LNCaP clone FGC (cell line): Measurements from ENCODE around the gene RSPH1.

Experiments used
- DNase-seq: peaks from one replicate; pipeline ENCODE4 v3.0.0-alpha.2; 2011; ENCODE audit warnings: low read depth
- H3K4me3 ChIP-seq: 2 replicates; pipeline ENCODE4 v1.5.1; 2011; ENCODE audit warnings: mild to moderate bottlenecking, low read depth, low read length, control low read depth
- CTCF ChIP-seq: IDR thresholded peaks from 2 replicates; pipeline ENCODE4 v1.5.1; 2012; ENCODE audit warnings: mild to moderate bottlenecking; ENCODE audit not compliant: control insufficient read depth, insufficient read depth; ENCODE audit errors: extremely low read depth

The RSPH1 gene

DNA sequence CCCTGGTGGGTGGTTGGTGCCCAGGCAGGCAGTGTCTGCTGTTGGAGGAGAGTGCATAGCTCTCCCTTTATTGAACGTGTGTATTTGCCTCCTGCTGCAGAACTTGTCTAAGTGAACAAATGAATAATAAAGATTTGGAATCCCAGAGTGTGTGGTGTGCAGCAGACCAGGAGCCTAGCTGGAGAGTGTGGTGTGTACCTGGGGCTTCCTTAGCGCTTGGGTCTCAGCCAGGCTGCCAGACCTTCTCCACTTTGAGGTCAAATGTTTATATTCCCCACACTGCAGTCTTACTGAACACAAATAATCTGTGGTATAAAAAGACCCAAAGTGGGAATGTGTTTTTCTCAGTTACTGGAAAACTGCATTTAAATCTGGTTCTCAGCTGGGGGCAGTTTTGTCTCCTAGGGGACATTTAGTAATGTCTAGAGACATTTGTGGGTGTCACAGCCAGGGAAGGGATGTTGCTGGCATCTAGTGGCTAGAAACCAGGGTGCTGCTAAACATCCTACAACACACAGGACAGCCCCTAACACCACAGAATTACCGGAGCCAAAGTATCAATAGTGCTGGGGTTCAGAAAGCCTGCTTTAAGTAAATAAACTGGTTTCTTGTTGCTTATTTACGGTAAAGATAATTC lies 41.2 kb upstream of the RSPH1 start:
- no peak overlapping the region for H3K4me3 ChIP-seq
- peak; percentile 62 for TF ChIP-seq CTCF
- DNase-seq = no peak

- no peak for TF ChIP-seq CTCF
- DNase-seq = no peak
- H3K4me3 ChIP-seq = no peak overlapping the region
These were observed 40.6 kb upstream of the RSPH1 start for GRCh38 chr21:42536601-42537000.

GRCh38 chr21:42535602-42536171 lies 39.7 kb upstream of the RSPH1 start:
- DNase-seq = peak; percentile 72
- H3K4me3 ChIP-seq = no peak overlapping the region
- TF ChIP-seq CTCF = no peak

- H3K4me3 ChIP-seq = no peak overlapping the region
- no peak for TF ChIP-seq CTCF
- DNase-seq = no peak
These were observed 38.7 kb upstream of the RSPH1 start for GRCh38 chr21:42534421-42535378.

DNA sequence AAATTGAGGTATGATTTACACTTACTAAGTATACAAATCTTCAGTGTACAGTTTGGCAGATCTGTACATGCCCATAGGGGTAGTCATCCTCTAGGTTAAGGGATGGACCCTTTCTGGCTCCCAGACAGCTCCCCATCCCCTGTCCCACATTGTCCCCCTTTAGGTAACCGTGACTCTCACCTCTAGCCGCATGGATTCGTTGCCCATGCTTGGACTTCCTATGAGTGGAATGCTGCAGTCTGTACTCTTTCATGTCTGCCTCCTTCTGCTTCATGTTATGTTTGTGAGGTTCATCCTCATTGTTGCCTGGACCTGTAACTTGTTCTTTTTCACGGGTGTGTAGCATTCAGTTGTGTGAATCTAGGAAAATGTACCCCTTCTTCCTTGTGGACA lies 37.9 kb upstream of the RSPH1 start:
- TF ChIP-seq CTCF = no peak
- no peak for DNase-seq
- no peak overlapping the region for H3K4me3 ChIP-seq

- no peak overlapping the region for H3K4me3 ChIP-seq
- TF ChIP-seq CTCF = no peak
- DNase-seq = no peak
These were observed 37.4 kb upstream of the RSPH1 start for GRCh38 chr21:42533306-42533962.
